Measurements from ENCODE around the gene KDELR3.

GRCh38 chr22:38427940-38428339, 40.0 kb upstream of the KDELR3 start:
- no peak for TF ChIP-seq CTCF (IDR thresholded peaks at IDR 0.05; ENCODE audit: extremely low read depth in 1 of 2, insufficient read depth in 1 of 2, low read depth in 1 of 2, low read length in 2 of 2)
- TF ChIP-seq POLR2AphosphoS5 (IDR thresholded peaks at IDR 0.05; ENCODE audit: insufficient read depth, low read depth, low read length) = no peak
- no peak for TF ChIP-seq POLR2A (IDR thresholded peaks at IDR 0.05; ENCODE audit: low read depth, low read length)
- TF ChIP-seq, protein P1, sequence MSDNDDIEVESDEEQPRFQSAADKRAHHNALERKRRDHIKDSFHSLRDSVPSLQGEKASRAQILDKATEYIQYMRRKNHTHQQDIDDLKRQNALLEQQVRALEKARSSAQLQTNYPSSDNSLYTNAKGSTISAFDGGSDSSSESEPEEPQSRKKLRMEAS (IDR thresholded peaks at IDR 0.05; ENCODE audit: insufficient read depth, insufficient read length) = no peak
- no peak for TF ChIP-seq FOS (IDR thresholded peaks at IDR 0.05; ENCODE audit: borderline replicate concordance, insufficient read depth, low read length)

Data from endothelial cell of umbilical vein (primary cell).